BLaER1 (cell line): Measurements from ENCODE around the gene ZNF277.
A peak's percentile ranks its signal among the peaks of the same experiment; 100 is the strongest.

ENCODE experiments used
- H3K27ac ChIP-seq: shearing (Covaris generic); formaldehyde crosslinking; 2 replicates; pipeline ENCODE4 v1.8.1; 2022
- H3K27me3 ChIP-seq: shearing (Covaris generic); formaldehyde crosslinking; 2 replicates; pipeline ENCODE4 v1.8.1; 2022
- H3K36me3 ChIP-seq: shearing (Covaris generic); formaldehyde crosslinking; 2 replicates; pipeline ENCODE4 v1.8.1; 2022
- H3K4me1 ChIP-seq: shearing (Covaris generic); formaldehyde crosslinking; 2 replicates; pipeline ENCODE4 v1.8.1; 2022
- H3K4me2 ChIP-seq: shearing (Covaris generic); formaldehyde crosslinking; 2 replicates; pipeline ENCODE4 v1.8.1; 2022
- H3K4me3 ChIP-seq: shearing (Covaris generic); formaldehyde crosslinking; 2 replicates; pipeline ENCODE4 v1.8.1; 2022
- H3K9ac ChIP-seq: shearing (Covaris generic); formaldehyde crosslinking; 2 replicates; pipeline ENCODE4 v1.8.1; 2022
- H3K9me3 ChIP-seq: shearing (Covaris generic); formaldehyde crosslinking; 2 replicates; pipeline ENCODE4 v1.8.1; 2022
- H4K20me1 ChIP-seq: shearing (Covaris generic); formaldehyde crosslinking; 2 replicates; pipeline ENCODE4 v1.8.1; 2022
- Cebpa-rat ChIP-seq: shearing (Covaris generic); IDR thresholded peaks from 2 replicates; pipeline ENCODE4 v1.8.1; 2022

The ZNF277 gene

GRCh38 chr7:112199035-112199655 is 7.3 kb upstream of the ZNF277 start:
- Histone ChIP-seq H3K9me3 (no peaks in the 10 kb centered on the region), H3K27me3 (peaks cover 3% of the 10 kb centered on the region; the same call in 1 of the 2 replicates), H3K4me3 (no peak overlapping the region), H3K36me3 (no peaks in the 10 kb centered on the region), H3K4me1 (peaks cover 8% of the 10 kb centered on the region), H3K9ac (no peak overlapping the region), H3K4me2 (no peak overlapping the region), H4K20me1 (0 out of 2 replicates have a peak, but pooled peaks cover 4% of the 10 kb centered on the region), H3K27ac (no peak overlapping the region)
- TF ChIP-seq Cebpa-rat, result no peak

GRCh38 chr7:112199672-112200071 is 6.8 kb upstream of the ZNF277 start:
- 0 out of 2 replicates have a peak, but pooled peaks cover 7% of the 10 kb centered on the region for H4K20me1 ChIP-seq
- no peaks in the 10 kb centered on the region for H3K9me3 ChIP-seq
- TF ChIP-seq Cebpa-rat, result no peak
- H3K9ac ChIP-seq, result no peak overlapping the region
- H3K4me2 ChIP-seq, result no peak overlapping the region
- peaks cover 13% of the 10 kb centered on the region for H3K4me1 ChIP-seq
- no peak overlapping the region for H3K27ac ChIP-seq
- H3K4me3 ChIP-seq, result no peak overlapping the region
- H3K27me3 ChIP-seq, result peaks cover 6% of the 10 kb centered on the region; the same call in 1 of the 2 replicates
- H3K36me3 ChIP-seq, result no peaks in the 10 kb centered on the region

- H3K4me3 ChIP-seq, result no peak overlapping the region
- H4K20me1 ChIP-seq, result 0 out of 2 replicates have a peak, but pooled peaks cover 7% of the 10 kb centered on the region
- no peaks in the 10 kb centered on the region for H3K36me3 ChIP-seq
- H3K4me2 ChIP-seq, result no peak overlapping the region
- peaks cover 6% of the 10 kb centered on the region; the same call in 1 of the 2 replicates for H3K27me3 ChIP-seq
- H3K4me1 ChIP-seq, result peaks cover 15% of the 10 kb centered on the region
- TF ChIP-seq Cebpa-rat, result no peak
- H3K27ac ChIP-seq, result no peak overlapping the region
- no peak overlapping the region for H3K9ac ChIP-seq
- no peaks in the 10 kb centered on the region for H3K9me3 ChIP-seq
Observed at GRCh38 chr7:112201411-112201810, 5.1 kb upstream of the ZNF277 start.

GRCh38 chr7:112201839-112202238 is 4.7 kb upstream of the ZNF277 start:
- no peaks in the 10 kb centered on the region for H3K36me3 ChIP-seq
- no peak overlapping the region for H3K4me2 ChIP-seq

GRCh38 chr7:112202816-112203215 is 3.7 kb upstream of the ZNF277 start:
- no peaks in the 10 kb centered on the region for H3K9me3 ChIP-seq
- H3K9ac ChIP-seq, result no peak overlapping the region
- H3K4me1 ChIP-seq, result peaks cover 24% of the 10 kb centered on the region
- no peaks in the 10 kb centered on the region for H3K36me3 ChIP-seq
- H3K4me3 ChIP-seq, result no peak overlapping the region
- TF ChIP-seq Cebpa-rat, result no peak
- H3K27ac ChIP-seq, result no peak overlapping the region
- H3K4me2 ChIP-seq, result no peak overlapping the region
- 0 out of 2 replicates have a peak, but pooled peaks cover 7% of the 10 kb centered on the region for H4K20me1 ChIP-seq
- H3K27me3 ChIP-seq, result peaks cover 6% of the 10 kb centered on the region; the same call in 1 of the 2 replicates

More at GRCh38 chr7:112201839-112202238, 4.7 kb upstream of the ZNF277 start:
- no peaks in the 10 kb centered on the region for H3K9me3 ChIP-seq
- H3K4me3 ChIP-seq, result no peak overlapping the region
- no peak for TF ChIP-seq Cebpa-rat
- H4K20me1 ChIP-seq, result 0 out of 2 replicates have a peak, but pooled peaks cover 7% of the 10 kb centered on the region
- H3K27ac ChIP-seq, result no peak overlapping the region
- H3K27me3 ChIP-seq, result peaks cover 6% of the 10 kb centered on the region; the same call in 1 of the 2 replicates
- no peak overlapping the region for H3K9ac ChIP-seq
- peaks cover 15% of the 10 kb centered on the region for H3K4me1 ChIP-seq

- Histone ChIP-seq H3K9ac (no peak overlapping the region), H3K36me3 (no peaks in the 10 kb centered on the region), H3K27me3 (peaks cover 6% of the 10 kb centered on the region; the same call in 1 of the 2 replicates), H3K4me2 (peak overlapping the region; percentile 98), H3K4me3 (no peak overlapping the region), H4K20me1 (0 out of 2 replicates have a peak, but pooled peaks cover 7% of the 10 kb centered on the region), H3K27ac (no peak overlapping the region), H3K9me3 (no peaks in the 10 kb centered on the region), H3K4me1 (peaks cover 28% of the 10 kb centered on the region)
- TF ChIP-seq Cebpa-rat, result no peak
Observed at GRCh38 chr7:112203365-112203739, 3.1 kb upstream of the ZNF277 start.

GRCh38 chr7:112204499-112205342 is 1.8 kb upstream of the ZNF277 start:
- no peak for TF ChIP-seq Cebpa-rat
- Histone ChIP-seq H3K9me3 (no peaks in the 10 kb centered on the region), H3K36me3 (no peaks in the 10 kb centered on the region), H3K4me1 (peaks cover 28% of the 10 kb centered on the region), H3K4me2 (peak overlapping the region; percentile 98), H3K27me3 (peaks cover 6% of the 10 kb centered on the region; the same call in 1 of the 2 replicates), H3K27ac (peak overlapping the region; percentile 73; the same call in 1 of the 2 replicates), H3K9ac (peak overlapping the region; percentile 83), H3K4me3 (peak overlapping the region; percentile 84), H4K20me1 (0 out of 2 replicates have a peak, but pooled peaks cover 7% of the 10 kb centered on the region)

GRCh38 chr7:112205343-112206237 is 905 bp upstream of the ZNF277 start:
- Histone ChIP-seq H3K27ac (peak overlapping the region; percentile 73), H4K20me1 (peaks cover 14% of the 10 kb centered on the region; the same call in 1 of the 2 replicates), H3K9ac (peak overlapping the region; percentile 83), H3K27me3 (peaks cover 6% of the 10 kb centered on the region; the same call in 1 of the 2 replicates), H3K4me2 (peak overlapping the region; percentile 98), H3K36me3 (no peaks in the 10 kb centered on the region), H3K4me3 (peak overlapping the region; percentile 84), H3K9me3 (no peaks in the 10 kb centered on the region), H3K4me1 (peaks cover 28% of the 10 kb centered on the region)
- no peak for TF ChIP-seq Cebpa-rat

GRCh38 chr7:112206991-112207592 is 597 bp downstream of the ZNF277 start:
- no peak for TF ChIP-seq Cebpa-rat
- Histone ChIP-seq H3K9me3 (no peaks in the 10 kb centered on the region), H3K4me2 (peak overlapping the region; percentile 97), H3K4me3 (peak overlapping the region; percentile 84), H3K4me1 (peaks cover 28% of the 10 kb centered on the region), H4K20me1 (peaks cover 29% of the 10 kb centered on the region; the same call in 1 of the 2 replicates), H3K27ac (peak overlapping the region; percentile 72), H3K9ac (peak overlapping the region; percentile 90), H3K27me3 (peaks cover 6% of the 10 kb centered on the region), H3K36me3 (no peaks in the 10 kb centered on the region)
